GM19324 (cell line): ENCODE measurements around the gene CYSTM1.

Experiments
- ATAC-seq: cut with Tn5 transposase; IDR thresholded peaks from one replicate; pipeline ENCODE4 v1.9.1; 2021; ENCODE audit warnings: mild to moderate bottlenecking, moderate library complexity; ENCODE audit not compliant: unreplicated experiment, low FRiP score

CYSTM1 gene

DNA sequence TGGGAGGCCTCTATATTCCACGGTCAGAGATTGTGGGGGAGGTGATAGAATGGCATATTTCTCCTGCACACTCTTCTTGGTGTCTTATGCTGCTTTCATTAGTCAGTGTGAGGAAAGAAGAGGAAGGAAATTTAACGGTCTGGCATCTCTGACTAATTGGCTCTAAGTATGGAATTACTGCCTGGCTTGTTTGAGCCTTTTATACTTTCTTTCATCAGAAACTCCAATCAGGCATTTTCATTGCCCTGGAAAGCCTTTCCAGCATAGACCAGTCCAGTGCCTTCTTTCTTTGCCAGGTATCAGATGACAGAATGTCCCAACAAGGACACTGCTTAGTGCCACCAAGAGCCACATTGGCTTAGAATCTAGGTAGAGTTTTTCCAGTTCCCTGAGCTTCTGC lies 30.2 kb downstream of the CYSTM1 start:
- no peak for ATAC-seq

GRCh38 chr5:140205952-140206351 lies 31.0 kb downstream of the CYSTM1 start:
- no peak for ATAC-seq

DNA sequence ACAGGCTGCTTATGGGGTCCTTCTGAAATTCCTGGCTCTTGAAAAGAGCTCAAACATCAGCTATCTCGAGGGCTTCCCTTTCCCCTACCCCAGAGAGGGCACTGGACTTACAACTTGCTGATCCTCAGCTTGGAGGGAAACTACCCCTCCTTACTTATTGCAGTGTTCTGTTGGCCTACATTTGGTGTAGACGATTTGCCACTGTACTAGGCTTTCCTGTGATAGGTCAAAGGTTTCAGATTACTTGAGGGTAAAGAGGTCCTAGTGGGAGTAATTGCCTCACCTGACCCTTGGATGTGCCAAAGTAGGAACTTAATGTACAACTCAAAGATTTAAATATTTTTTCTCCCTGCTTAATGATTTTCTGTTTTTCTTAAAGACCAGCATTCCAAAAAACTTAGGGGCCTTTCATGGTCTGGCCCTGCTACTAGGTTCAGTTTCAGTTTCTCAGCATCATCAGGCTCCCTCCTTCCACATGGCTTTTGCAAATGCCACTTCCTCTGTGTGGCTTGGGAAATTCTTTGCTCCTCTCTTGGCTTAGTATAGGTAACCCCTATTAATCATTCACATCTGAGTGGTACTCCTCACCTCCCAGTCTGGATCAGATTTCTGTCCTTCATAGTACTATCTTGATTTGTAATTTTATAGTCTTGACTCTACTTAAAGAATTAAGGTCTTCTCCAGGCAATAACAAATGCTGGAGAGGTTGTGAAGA lies 32.4 kb downstream of the CYSTM1 start:
- peak; percentile 42 for ATAC-seq

GRCh38 chr5:140208065-140208464 lies 33.1 kb downstream of the CYSTM1 start:
- no peak for ATAC-seq

DNA sequence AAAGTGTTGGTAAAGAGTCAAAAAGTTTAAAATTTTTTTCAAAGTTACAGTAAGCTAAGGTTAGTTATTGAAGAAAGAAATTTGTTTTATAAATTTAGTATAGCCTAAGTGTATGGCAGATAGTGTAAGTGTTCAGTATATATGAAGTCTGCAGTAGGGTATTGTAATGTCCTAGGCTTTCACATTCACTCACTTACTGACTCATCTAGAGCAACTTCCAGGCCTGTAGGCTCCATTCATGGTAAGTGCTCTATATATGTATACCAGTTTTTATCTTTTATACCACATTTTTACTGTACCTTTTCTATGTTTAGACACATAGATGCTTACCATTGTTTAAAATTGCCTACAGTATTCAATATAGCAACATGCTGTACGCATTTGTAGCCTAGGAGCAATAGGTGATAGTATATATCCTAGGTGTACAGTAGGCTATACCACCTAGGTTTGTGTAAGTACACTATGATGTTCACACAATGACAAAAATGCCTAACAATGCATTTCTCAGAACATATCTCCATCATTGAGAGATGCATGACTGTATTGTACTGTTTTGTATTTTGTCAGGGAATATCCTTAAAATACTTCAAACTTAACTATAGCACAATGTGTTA lies 38.5 kb downstream of the CYSTM1 start:
- no peak for ATAC-seq

DNA sequence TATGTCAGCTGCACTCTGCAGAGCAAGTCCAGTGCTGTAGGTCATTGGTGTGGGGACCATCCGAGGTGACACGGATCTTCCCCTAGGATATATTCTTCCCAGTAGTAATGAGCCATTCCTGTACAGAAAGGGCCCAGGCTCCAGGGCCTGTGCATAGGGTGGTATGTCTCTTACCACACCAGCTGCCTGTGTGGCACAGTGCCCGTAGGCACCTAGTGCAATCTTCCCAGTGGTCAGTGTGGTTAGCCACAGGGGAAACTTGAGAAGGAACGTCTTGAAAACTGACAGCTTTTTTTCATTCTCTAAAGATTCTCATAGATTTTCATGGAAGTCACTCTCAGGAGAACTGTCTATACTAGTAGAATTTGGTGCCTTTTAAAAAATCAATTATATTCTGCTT lies 39.8 kb downstream of the CYSTM1 start:
- ATAC-seq: no peak

- ATAC-seq: no peak
Measured at GRCh38 chr5:140215276-140215675, 40.3 kb downstream of the CYSTM1 start.

DNA sequence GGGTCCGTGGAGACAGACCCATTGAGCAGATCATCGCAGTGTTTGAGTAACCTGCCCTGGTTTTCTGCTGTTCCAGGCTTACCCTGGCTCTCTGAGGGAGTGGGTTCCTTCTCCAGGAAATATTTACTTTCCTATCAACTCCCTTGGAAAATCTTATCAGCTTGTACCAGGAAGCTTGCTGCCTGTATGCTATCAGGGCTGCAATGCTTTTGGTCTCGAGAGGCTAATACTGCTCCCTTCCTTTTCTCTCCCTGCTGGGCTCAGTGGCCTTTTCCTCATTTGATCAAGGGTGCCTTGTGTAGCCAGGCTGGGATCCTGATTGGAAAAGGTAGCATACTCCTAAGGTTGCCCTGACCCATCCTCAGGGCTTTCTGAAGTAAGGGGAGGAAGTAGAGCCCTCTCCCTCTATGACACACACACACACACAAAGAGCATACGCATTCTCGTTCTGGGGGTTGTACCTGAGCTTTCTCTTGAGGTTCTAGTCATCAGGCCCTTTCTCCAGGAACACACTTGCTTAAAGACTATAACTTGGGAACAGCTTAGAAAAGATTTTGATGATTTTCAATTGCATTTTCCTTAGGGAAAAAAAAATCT lies 41.6 kb downstream of the CYSTM1 start:
- no peak for ATAC-seq

- no peak for ATAC-seq
Measured at GRCh38 chr5:140217299-140218026, 42.5 kb downstream of the CYSTM1 start.

GRCh38 chr5:140219068-140219991 lies 44.3 kb downstream of the CYSTM1 start:
- ATAC-seq: peak; percentile 41

- ATAC-seq: peak; percentile 36
Measured at GRCh38 chr5:140220032-140220697, 45.2 kb downstream of the CYSTM1 start.

DNA sequence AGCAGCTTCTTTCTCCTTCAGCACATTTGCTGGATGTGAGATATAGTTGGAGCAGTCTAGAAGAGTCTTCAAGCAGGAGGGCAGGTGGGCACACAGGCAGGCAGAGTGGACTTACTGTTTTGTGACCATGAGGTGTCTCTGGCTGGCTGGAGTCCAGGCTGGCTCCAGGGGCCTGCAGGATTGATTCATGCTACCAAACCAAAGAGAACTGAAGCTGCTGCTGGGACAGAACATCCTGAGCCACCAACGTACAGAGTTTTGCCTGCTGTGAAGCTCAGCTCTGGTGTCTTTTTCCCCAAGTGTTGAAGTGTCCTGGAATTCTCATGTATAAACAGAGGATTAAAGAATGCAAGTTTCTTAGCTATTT lies 45.7 kb downstream of the CYSTM1 start:
- ATAC-seq: no peak

DNA sequence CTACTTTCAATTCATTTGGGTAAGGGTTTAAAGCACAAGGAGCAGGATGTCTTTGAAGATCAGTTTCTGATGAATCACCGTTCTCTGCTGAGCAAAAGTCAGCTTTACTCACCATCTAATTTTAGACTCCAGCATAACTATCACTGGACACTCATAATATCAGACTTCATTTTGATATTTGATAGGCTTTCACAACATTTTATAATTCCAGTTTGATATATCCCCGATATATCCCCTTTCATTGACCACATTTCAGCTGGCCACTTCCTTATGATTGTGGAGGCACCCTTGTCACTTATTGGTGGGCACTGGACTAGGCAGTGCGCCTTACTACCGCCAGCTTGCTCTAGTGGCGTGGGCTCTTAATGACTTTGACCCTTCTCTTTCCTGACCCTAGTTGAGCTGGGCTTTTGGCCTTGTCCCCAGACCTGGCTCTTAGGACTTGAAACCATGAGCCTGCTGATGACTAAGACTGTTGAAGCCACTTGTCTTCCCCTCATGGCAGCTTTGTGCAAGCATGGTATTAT lies 46.8 kb downstream of the CYSTM1 start:
- no peak for ATAC-seq

- ATAC-seq: no peak
Measured at GRCh38 chr5:140222416-140222815, 47.4 kb downstream of the CYSTM1 start.

- no peak for ATAC-seq
Measured at GRCh38 chr5:140223567-140223966, 48.6 kb downstream of the CYSTM1 start.

DNA sequence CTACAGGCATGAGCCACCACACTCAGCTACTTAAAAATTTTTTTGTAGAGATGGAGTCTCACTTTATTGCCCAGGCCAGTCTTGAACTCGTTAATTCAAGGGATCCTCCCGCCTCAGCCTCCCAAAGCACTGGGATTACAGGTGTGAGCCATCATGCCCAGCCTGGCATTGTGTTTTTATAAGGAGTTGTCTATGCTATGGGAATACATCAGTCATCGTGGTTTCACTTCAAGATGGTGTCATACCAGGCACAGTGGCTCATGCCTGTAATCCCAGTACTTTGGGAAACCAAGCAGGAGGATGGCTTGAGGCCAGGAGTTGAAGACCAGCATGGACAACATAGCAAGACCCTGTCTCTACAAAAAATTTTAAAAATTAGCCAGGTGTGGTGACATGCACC lies 49.7 kb downstream of the CYSTM1 start:
- ATAC-seq: no peak

GRCh38 chr5:140225396-140225795 lies 50.4 kb downstream of the CYSTM1 start:
- ATAC-seq: no peak

DNA sequence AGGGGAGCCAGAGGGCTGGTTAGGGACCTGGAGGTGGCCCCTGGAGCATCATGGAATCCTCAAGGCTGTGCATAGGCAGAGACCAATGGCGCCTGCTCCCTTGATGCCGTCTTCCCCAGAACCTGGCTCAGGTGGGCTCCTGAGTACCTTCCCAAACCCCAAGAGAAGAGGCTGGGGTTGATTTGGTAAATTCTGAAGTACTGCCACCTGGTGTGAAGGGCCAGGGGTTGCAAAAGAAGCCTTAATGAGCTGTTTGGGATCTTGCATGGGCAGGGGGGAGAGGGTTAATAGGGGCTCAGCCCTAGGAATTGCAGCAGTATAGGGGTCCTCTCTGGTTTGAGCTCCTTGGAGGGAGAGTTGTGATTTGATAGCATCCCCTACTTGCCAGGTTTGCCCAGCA lies 52.1 kb downstream of the CYSTM1 start:
- no peak for ATAC-seq

- no peak for ATAC-seq
Measured at GRCh38 chr5:140228364-140228837, 53.4 kb downstream of the CYSTM1 start.
